AG10803 (cell line): ENCODE data around the gene RAP1B.

Experiments used
- DNase-seq: peaks from one replicate; pipeline ENCODE4 v3.0.0; 2010; ENCODE audit warnings: low read depth
- H3K4me3 ChIP-seq: 2 replicates; pipeline ENCODE4 v1.5.1; 2011; ENCODE audit warnings: mild to moderate bottlenecking, low read length, control low read depth
- TF ChIP-seq, protein P1 (sequence below): conservative IDR thresholded peaks from 2 replicates; pipeline ENCODE4 v1.5.1; 2011; ENCODE audit warnings: mild to moderate bottlenecking, low read length, control low read depth, inconsistent platforms

RAP1B gene

DNA sequence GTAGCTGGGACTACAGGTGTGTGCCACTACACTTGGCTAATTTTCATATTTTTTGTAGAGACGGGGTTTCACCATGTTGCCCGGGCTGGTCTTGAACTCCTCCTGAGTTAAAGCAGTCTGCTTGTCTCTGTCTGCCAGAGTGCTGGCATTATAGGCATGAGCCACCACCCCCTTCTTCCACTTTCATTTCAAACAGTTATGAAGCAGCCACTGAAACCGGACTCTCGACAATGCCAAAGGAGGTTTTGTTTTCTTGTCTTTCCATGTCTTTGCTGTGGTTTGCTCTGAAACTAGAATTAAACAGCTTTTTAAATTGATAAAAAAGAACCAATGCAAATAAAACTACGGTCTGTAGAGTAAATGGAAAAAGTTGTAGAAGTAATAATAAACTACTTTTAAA is 30.4 kb downstream of the RAP1B start:
- no peak overlapping the region for H3K4me3 ChIP-seq
- no peak for DNase-seq
- TF ChIP-seq, protein P1, sequence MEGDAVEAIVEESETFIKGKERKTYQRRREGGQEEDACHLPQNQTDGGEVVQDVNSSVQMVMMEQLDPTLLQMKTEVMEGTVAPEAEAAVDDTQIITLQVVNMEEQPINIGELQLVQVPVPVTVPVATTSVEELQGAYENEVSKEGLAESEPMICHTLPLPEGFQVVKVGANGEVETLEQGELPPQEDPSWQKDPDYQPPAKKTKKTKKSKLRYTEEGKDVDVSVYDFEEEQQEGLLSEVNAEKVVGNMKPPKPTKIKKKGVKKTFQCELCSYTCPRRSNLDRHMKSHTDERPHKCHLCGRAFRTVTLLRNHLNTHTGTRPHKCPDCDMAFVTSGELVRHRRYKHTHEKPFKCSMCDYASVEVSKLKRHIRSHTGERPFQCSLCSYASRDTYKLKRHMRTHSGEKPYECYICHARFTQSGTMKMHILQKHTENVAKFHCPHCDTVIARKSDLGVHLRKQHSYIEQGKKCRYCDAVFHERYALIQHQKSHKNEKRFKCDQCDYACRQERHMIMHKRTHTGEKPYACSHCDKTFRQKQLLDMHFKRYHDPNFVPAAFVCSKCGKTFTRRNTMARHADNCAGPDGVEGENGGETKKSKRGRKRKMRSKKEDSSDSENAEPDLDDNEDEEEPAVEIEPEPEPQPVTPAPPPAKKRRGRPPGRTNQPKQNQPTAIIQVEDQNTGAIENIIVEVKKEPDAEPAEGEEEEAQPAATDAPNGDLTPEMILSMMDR = no peak

DNA sequence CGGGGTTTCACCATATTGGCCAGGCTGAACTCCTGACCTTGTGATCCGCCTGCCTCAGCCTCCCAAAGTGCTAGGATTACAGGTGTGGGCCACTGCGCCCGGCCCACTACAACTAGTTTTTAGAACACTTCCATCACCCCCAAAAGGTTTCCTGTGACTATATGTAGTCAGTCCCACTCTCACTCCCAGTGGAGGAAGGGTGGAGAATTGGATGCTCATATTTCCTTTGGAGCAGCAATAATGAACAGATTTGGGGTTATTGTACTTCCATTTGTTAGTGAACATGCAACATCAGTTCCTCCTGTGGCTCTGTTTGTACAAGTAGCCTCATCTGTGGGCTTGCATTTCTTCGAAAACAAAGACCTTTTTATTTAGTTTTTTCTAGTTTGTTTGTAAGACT is 35.8 kb downstream of the RAP1B start:
- TF ChIP-seq, protein P1 = no peak
- DNase-seq = no peak
- H3K4me3 ChIP-seq = no peak overlapping the region

DNA sequence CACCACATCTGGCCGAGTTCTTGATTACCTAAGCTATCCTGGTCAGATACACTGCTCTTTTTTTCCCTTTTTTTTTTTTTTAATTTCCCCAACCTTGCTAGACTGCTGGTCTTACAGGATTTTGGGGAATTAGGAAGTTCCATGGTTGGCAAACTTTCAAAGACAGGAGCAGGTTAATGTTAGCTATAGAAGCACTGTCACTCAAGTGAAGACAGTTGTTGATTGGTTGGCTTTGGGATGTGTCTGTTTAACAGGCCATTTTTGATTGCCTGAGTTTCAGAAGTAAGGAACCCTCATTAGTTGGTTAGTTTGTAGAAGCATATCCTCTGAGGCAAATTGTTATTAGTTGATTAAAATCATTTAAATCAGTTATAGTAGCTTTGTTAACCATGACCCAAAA is 36.8 kb downstream of the RAP1B start:
- H3K4me3 ChIP-seq = no peak overlapping the region
- TF ChIP-seq, protein P1 = no peak
- no peak for DNase-seq

DNA sequence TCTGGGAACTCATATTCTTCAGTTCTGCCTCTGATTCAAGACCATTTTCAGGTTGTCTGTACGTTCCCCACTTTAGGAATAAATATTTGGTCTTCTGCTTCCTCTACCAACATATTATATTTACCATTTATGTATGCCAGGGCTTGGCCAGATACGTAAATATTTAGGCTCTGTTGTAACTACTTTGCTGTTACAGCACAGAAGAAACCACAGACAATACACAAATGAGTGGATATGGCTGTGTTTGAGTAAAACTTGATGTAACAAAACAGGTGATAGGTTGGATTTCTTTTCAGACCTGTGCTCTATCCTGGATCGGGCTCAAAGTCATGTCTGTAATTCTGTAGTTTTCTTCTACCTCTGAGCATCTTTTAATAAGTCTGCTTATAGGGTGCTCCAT is 37.5 kb downstream of the RAP1B start:
- no peak for DNase-seq
- no peak overlapping the region for H3K4me3 ChIP-seq
- TF ChIP-seq, protein P1 = no peak

DNA sequence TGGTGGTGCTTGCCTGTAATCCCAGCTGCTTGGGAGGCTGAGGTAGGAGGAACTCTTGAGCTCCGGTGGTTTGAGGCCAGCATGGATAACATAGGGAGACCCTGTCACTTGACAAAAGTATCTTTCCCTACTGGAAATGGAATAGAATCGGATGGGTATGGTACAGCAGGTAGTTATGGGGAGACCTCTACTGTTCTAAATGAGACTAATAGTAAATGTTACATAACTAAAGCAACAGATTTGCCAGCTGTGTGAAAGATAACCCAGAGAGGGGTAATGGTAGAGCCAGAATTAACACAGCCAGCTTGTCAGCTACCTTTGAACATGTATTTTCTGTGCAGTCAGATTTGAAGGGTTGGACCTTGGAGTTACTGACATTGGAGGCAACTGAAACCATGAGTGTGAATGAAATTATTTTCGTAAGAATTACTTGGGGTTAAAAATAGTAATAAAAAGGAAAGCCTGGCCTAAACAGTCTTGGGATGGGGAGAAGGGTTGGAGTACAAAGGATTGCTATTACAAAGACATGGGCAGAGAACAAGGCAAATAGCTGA is 54.4 kb downstream of the RAP1B start:
- TF ChIP-seq, protein P1 = no peak
- no peak for DNase-seq
- H3K4me3 ChIP-seq = no peak overlapping the region

DNA sequence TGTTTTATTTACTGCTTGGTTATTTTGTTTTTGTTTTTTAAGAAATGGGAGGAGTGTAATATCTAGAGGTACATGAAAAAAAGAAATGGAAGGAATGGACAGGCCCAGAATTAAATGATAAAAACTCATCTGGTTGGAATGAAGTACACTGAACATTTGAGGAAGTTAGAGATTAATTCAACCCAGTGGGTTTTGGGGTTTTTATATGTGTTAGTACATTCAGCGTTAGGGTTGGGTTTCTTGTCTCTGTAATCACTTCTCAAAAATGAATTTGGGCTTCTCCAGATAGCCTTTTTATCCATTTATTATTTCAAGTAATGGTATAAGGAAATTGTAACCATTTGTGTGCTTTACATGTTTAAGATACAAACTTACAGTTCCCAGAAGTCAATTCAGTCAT is 56.6 kb downstream of the RAP1B start:
- TF ChIP-seq, protein P1 = no peak
- no peak overlapping the region for H3K4me3 ChIP-seq
- no peak for DNase-seq

DNA sequence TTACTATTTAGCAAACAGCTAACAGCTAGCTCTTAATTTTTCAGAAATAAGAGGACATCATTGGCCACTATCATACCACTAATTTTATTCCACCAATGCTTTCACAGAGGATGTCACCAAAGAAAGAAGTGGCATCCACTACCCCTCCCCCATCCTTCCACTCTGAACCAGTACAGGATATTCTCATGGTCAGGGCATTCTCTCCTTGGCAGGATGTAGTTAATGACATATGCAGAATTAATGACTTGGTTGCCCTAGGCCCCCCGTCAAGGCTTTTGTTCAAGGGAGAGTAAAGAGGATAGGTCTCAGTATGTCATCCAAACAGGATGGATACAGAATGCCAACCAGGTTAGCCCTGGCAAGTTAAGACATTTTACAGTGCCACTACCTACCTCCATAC is 57.2 kb downstream of the RAP1B start:
- TF ChIP-seq, protein P1 = no peak
- H3K4me3 ChIP-seq = no peak overlapping the region
- no peak for DNase-seq
